Glomerular visceral epithelial cell (primary cell): Measurements from ENCODE around the gene DTL.

ENCODE experiments used
- DNase-seq: peaks from one replicate; pipeline ENCODE4 v3.0.0-alpha.2; 2016; ENCODE audit errors: extremely low spot score

Gene DTL

GRCh38 chr1:212129781-212130180 is 94.2 kb downstream of the DTL start:
- DNase-seq = no peak

DNA sequence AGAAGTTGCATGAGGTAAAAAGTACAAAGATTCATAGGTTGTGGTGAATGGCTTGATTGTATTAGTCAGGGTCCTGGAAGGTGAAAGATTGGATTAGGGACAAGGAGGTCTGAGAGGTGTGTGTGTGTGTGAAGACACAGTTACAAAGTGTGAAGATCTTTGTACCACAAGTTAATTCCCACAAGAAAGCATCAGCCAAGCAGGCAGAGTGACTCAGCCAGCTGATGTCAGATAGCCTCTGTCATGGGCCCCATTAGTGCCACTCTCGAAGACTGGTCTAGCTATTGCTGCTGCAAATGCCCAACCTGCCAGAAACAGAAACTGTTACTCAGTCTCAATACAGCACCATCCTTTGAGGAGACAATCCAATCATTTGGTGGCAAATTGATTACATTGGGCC is 96.5 kb downstream of the DTL start:
- DNase-seq = peak; percentile 65

DNA sequence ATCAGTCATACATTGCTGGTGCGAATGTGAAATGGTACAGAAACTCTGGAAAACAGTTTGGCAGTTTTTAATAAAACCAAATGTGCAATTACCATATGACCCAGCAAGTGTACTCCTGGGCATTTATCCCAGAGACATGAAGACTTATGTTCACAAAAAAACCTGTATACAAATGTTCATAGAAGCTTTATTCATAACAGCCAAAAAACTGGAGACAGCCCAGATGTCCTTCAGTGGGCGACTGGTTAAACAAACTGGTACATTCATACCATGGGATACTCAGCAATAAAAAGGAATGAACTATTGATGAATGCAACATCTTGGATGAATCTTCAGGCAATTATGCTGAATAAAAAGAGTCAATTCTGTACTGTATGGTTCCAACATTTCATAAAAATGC is 97.8 kb downstream of the DTL start:
- no peak for DNase-seq

DNA sequence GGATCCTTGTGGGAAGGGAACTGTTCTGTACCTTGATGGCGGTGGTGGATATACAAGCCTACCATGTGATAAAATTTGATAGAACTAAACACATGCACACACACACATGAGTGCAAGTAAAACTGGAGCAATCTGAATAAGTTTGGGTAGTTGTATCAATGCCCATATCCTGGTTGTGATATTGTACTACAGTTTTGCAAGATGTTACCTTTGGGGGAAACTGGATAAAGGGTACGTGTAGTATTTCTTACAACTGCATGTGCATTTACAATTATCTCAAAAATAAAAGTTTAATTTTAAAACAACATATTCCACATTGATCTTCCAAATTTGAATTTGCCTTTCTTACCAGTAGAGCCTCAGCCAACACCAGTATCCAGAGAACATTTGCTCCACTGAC is 99.6 kb downstream of the DTL start:
- DNase-seq = no peak

DNA sequence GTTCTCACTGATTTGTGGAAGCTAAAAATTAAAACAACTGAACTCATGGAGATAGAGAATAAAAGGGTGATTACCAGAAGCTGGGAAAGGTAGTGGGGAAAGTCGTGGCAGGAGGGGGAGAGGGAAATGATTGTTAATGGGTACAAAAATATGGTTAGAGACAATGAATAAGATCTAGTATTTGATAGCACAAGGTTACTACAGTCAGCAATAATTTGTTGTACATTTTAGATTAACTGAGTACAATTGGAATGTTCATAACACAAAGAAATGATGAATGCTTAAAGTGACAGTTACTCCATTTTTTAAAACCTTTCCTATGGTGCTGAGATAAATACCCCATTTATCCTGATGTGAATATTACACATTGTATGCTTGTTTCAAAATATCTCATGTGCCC is 102.3 kb downstream of the DTL start:
- DNase-seq = no peak

DNA sequence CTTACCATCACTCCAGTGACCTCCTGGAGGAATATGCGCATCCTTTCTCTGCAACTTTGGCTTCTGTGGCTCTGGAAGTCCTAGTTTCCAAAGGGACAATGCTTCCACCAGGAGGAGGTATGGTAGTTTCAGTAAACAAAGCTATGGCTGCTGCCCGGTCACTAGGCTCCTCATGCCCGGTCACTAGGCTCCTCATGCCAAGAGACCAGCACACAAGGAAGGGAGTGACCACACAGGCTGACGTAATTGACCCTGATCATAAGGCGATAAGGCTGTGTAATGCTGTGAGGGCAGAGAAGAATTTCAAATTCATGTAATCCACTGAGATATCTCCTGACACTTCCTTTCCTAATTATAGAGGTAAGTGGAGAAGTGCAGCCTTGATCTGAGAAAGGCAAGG is 102.9 kb downstream of the DTL start:
- no peak for DNase-seq

GRCh38 chr1:212139526-212140135 is 104.1 kb downstream of the DTL start:
- DNase-seq = no peak

DNA sequence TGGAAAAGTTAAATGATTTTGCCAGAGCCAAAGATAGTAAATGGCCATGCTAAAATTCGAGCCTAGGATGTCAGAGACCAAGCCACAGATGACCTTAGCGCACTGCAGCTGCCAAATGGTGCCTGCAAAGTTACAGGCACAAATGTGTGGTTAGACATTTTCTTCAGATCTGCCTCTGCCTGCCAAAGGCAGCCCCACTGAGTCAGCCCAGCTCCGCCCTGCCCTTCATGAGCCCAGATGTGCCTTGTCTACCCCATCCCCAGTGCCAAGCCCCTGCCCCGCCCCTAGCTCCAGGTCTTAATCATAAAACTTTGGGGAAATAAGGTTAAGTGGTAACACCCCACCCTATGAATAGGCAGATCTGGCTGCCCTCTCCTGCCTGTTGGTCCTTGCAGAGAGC is 105.9 kb downstream of the DTL start:
- no peak for DNase-seq

DNA sequence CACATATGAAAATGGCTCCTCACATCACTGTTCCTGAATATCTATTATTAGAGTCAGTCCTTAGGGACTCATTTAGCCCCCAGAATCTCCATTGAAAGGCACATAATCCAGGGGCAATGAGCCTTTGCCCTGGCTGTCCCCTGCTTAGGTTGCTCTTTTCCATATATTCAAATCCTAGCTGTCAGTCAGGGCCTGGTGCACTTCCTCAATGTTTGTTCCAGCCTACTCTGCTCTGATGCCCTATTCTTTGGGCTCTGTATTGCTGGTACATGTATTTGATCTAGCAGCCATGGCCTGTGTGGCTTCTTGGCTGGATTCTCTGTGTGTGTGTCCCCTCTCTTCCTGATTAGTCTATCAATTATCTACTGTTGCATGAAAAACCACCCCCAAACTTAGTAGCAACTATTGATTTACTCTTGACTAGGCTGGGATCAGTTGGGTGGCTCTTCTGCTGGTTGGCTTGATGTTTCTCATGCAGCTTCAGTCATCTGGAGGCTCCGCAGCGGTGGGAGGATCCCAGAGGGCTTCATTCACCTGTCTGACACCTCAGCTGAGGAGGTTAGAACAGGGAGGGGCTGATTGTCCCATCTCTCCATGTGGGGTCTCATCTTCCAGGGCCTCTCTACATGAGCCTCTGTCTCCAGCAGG is 107.5 kb downstream of the DTL start:
- DNase-seq = no peak

- no peak for DNase-seq
Observed at GRCh38 chr1:212147581-212148033, 112.1 kb downstream of the DTL start.

- DNase-seq = no peak
Observed at GRCh38 chr1:212149566-212149965, 114.0 kb downstream of the DTL start.

DNA sequence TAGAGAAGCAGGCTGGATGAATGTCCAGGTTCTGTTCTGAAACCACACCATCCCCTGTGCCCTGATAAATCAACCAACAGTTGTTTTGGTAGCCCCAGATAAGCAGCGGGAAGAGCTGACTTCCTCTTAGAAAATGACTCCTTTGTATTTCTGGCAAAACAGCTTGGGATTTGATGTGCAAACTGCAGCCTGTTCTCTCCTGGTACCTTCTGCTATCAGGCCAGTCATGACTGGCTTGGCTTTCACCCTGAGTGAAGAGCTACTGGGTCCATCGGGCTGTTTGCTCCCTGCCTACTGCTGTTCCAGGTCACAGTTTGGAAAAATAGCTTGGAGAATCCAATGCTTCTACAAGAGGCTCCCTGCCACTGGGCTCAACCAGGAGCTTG is 116.8 kb downstream of the DTL start:
- DNase-seq = no peak

GRCh38 chr1:212152869-212153268 is 117.3 kb downstream of the DTL start:
- DNase-seq = no peak

DNA sequence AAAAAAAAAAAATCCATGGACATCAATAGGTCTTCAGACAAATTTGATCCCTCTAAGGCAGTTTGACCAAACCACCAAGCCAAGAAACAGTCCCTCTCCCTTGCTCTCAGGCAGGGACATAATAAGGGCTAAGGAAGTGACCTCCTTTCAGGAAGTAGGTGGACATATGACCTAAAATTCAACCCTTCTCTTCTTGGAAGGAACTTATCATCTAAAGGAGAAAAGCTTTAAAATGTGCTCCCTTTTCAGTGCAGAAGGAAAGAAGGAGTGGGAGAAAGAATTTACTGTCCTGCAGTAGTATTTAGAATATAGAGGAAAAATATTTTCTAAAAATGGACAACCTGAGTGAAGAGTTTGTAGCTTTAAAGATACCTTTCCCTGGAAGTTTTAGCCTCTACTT is 118.1 kb downstream of the DTL start:
- DNase-seq = no peak
